ENCODE measurements around the gene SCYL1.
"Not testable (repeated sequence)": the region's sequence is repeated elsewhere in the genome, so short reads cannot be mapped to it uniquely, and the experiment has no call there.

DNA sequence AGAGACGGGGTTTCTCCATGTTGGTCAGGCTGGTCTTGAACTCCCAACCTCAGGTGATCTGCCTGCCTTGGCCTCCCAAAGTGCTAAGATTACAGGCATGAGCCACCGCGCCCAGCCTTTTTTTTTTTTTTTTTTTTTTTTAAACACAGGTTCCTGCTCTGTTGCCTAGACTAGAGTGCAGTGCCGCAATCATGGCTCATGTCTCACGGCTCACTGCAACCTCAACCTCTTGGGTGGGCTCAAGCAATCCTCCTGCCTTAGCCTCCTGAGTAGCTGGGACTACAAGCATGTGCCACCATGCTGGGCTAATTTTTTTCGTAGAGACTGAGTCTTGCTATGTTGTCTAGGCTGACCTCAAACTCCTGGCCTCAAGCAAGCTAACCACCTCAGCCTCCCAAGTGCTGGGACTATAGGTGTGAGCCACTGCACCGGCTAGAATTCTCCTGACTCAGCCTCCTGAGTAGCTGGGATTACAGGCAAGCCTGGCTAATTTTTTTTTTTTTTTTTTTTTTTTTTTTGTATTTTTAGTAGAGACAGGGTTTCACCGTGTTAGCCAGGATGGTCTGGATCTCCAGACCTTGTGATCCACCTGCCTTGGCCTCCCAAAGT is 5.8 kb upstream of the SCYL1 start:
- TF ChIP-seq CTCF, EZH2phosphoT487 (IDR thresholded peaks at IDR 0.05): not testable (repeated sequence)

Measured in neural progenitor cell (in vitro differentiated cells).